Fibroblast of peridontal ligament (primary cell): ENCODE results near the gene CDK7.

Experiments used
- DNase-seq: peaks from one replicate; pipeline ENCODE4 v3.0.0-alpha.2; 2010; ENCODE audit errors: extremely low read depth

CDK7 gene

GRCh38 chr5:69292306-69292705 is 57.6 kb downstream of the CDK7 start:
- DNase-seq = no peak

GRCh38 chr5:69293882-69294281 is 59.2 kb downstream of the CDK7 start:
- no peak for DNase-seq

- DNase-seq = peak; percentile 55
Observed at GRCh38 chr5:69295088-69295754, 60.5 kb downstream of the CDK7 start.

- no peak for DNase-seq
Observed at GRCh38 chr5:69299625-69300024, 64.9 kb downstream of the CDK7 start.

- no peak for DNase-seq
Observed at GRCh38 chr5:69300537-69301203, 66.0 kb downstream of the CDK7 start.

GRCh38 chr5:69305512-69305911 is 70.8 kb downstream of the CDK7 start:
- no peak for DNase-seq

- no peak for DNase-seq
Observed at GRCh38 chr5:69308046-69308553, 73.4 kb downstream of the CDK7 start.

- no peak for DNase-seq
Observed at GRCh38 chr5:69309380-69309779, 74.7 kb downstream of the CDK7 start.

GRCh38 chr5:69312459-69313160 is 77.9 kb downstream of the CDK7 start:
- no peak for DNase-seq

- DNase-seq = no peak
Observed at GRCh38 chr5:69313428-69313827, 78.7 kb downstream of the CDK7 start.

- no peak for DNase-seq
Observed at GRCh38 chr5:69315972-69316371, 81.3 kb downstream of the CDK7 start.

- no peak for DNase-seq
Observed at GRCh38 chr5:69317391-69317790, 82.7 kb downstream of the CDK7 start.

GRCh38 chr5:69326365-69326764 is 91.7 kb downstream of the CDK7 start:
- DNase-seq = no peak
